VCaP (cell line): Measurements from ENCODE around the gene GABRB2.

Experiments
- H3K27ac ChIP-seq: fragments of 450-650 bp; 2 replicates; pipeline ENCODE4 v1.5.1; 2017
- CTCF ChIP-seq: fragments of 450-650 bp; conservative IDR thresholded peaks from 2 replicates; pipeline ENCODE4 v1.5.1; 2017; ENCODE audit warnings: mild to moderate bottlenecking, moderate library complexity

Gene GABRB2

GRCh38 chr5:161333194-161333880 lies 213.2 kb downstream of the GABRB2 start:
- no peak for TF ChIP-seq CTCF
- H3K27ac ChIP-seq: no peak overlapping the region

- no peak for TF ChIP-seq CTCF
- H3K27ac ChIP-seq: no peak overlapping the region
Observed at GRCh38 chr5:161332343-161332742, 214.2 kb downstream of the GABRB2 start.

GRCh38 chr5:161314033-161314432 lies 232.5 kb downstream of the GABRB2 start:
- no peak for TF ChIP-seq CTCF
- no peak overlapping the region for H3K27ac ChIP-seq

- no peak overlapping the region for H3K27ac ChIP-seq
- no peak for TF ChIP-seq CTCF
Observed at GRCh38 chr5:161312882-161313281, 233.6 kb downstream of the GABRB2 start.

GRCh38 chr5:161311965-161312364 lies 234.6 kb downstream of the GABRB2 start:
- TF ChIP-seq CTCF: no peak
- H3K27ac ChIP-seq: no peak overlapping the region

GRCh38 chr5:161311146-161311708 lies 235.3 kb downstream of the GABRB2 start:
- H3K27ac ChIP-seq: no peak overlapping the region
- TF ChIP-seq CTCF: no peak

GRCh38 chr5:161306351-161306995 lies 240.1 kb downstream of the GABRB2 start:
- H3K27ac ChIP-seq: no peak overlapping the region
- no peak for TF ChIP-seq CTCF
